Activated T-cell treated with anti-CD3 and anti-CD28 coated beads for 1 hour (primary cell): ENCODE measurements around the gene TNFAIP1.

Experiments used
- DNase-seq: peaks from one replicate; pipeline ENCODE4 v3.0.0-alpha.2; 2020; ENCODE audit warnings: low read depth

The TNFAIP1 gene

GRCh38 chr17:28345419-28346198, 10.0 kb downstream of the TNFAIP1 start:
- no peak for DNase-seq

- DNase-seq: no peak
These were observed 10.6 kb downstream of the TNFAIP1 start for GRCh38 chr17:28346199-28346580.

- no peak for DNase-seq
These were observed 11.2 kb downstream of the TNFAIP1 start for GRCh38 chr17:28346746-28347246.

- no peak for DNase-seq
These were observed 11.8 kb downstream of the TNFAIP1 start for GRCh38 chr17:28347261-28347891.

- DNase-seq: no peak
These were observed 13.4 kb downstream of the TNFAIP1 start for GRCh38 chr17:28348979-28349378.

- no peak for DNase-seq
These were observed 14.7 kb downstream of the TNFAIP1 start for GRCh38 chr17:28350271-28350670.

- DNase-seq: peak; percentile 93
These were observed 21.7 kb downstream of the TNFAIP1 start, which contains the start of gene POLDIP2 for GRCh38 chr17:28357061-28357900. POLDIP2 (minus strand) TSS chr17:28357527; CDS start chr17:28357448, 79 bp downstream.

GRCh38 chr17:28357901-28358197, 22.3 kb downstream of the TNFAIP1 start:
- DNase-seq: no peak

- no peak for DNase-seq
These were observed 27.6 kb downstream of the TNFAIP1 start for GRCh38 chr17:28363186-28363585.

GRCh38 chr17:28363776-28364650, 28.5 kb downstream of the TNFAIP1 start:
- no peak for DNase-seq

- DNase-seq: no peak
These were observed 29.3 kb downstream of the TNFAIP1 start, which contains the start of gene SEBOX for GRCh38 chr17:28364665-28365363. SEBOX (minus strand) TSS chr17:28365199; CDS start chr17:28365151, 48 bp downstream.

- no peak for DNase-seq
These were observed 29.9 kb downstream of the TNFAIP1 start for GRCh38 chr17:28365487-28365886.

GRCh38 chr17:28366605-28367004, 31.0 kb downstream of the TNFAIP1 start:
- no peak for DNase-seq

GRCh38 chr17:28367641-28368305, 32.2 kb downstream of the TNFAIP1 start:
- DNase-seq: no peak

GRCh38 chr17:28368306-28368831, 32.8 kb downstream of the TNFAIP1 start:
- no peak for DNase-seq

- DNase-seq: no peak
These were observed 33.5 kb downstream of the TNFAIP1 start for GRCh38 chr17:28368915-28369683.

GRCh38 chr17:28369684-28370034, 34.1 kb downstream of the TNFAIP1 start:
- no peak for DNase-seq

- DNase-seq: no peak
These were observed 34.6 kb downstream of the TNFAIP1 start, which contains the start of gene VTN for GRCh38 chr17:28370035-28370743. VTN (minus strand) TSS chr17:28370307; CDS start chr17:28370203, 104 bp downstream.

GRCh38 chr17:28370744-28371103, 35.2 kb downstream of the TNFAIP1 start:
- no peak for DNase-seq
